Neural progenitor cell (in vitro differentiated cells): ENCODE data around the gene GTF3A. TPM values are rescaled to one million over a fixed set of nuclear protein-coding genes. Genes with fewer than 3 reads are reported as not detected.

Experiments
- DNase-seq: peaks from one replicate; pipeline ENCODE4 v3.0.0-alpha.2; 2016; ENCODE audit warnings: low spot score
- H2AFZ ChIP-seq: fragments of 200-600 bp; sonication (generic); replicated peaks from 2 replicates; pipeline ENCODE4 v1.6.1; 2016; ENCODE audit warnings: antibody characterized with exemption
- H3F3A ChIP-seq: fragments of 200-600 bp; sonication (generic); 2 replicates; pipeline ENCODE4 v1.6.1; 2016; ENCODE audit warnings: antibody characterized with exemption, low read depth
- H3K27ac ChIP-seq: fragments of 200-600 bp; sonication (generic); 2 replicates; pipeline ENCODE4 v1.5.1; 2016; ENCODE audit warnings: mild to moderate bottlenecking
- H3K27me3 ChIP-seq: fragments of 200-600 bp; sonication (generic); 2 replicates; pipeline ENCODE4 v1.6.1; 2016; ENCODE audit warnings: mild to moderate bottlenecking, moderate library complexity
- H3K36me3 ChIP-seq: fragments of 200-600 bp; sonication (generic); 2 replicates; pipeline ENCODE4 v1.5.1; 2016
- H3K4me1 ChIP-seq: fragments of 200-600 bp; sonication (generic); 2 replicates; pipeline ENCODE4 v1.6.1; 2016; ENCODE audit warnings: mixed run types
- H3K4me2 ChIP-seq: fragments of 200-600 bp; sonication (generic); 2 replicates; pipeline ENCODE4 v1.6.1; 2016
- H3K4me3 ChIP-seq: fragments of 200-600 bp; sonication (generic); 2 replicates; pipeline ENCODE4 v1.5.1; 2016
- H3K79me2 ChIP-seq: fragments of 200-600 bp; sonication (generic); 2 replicates; pipeline ENCODE4 v1.6.1; 2016; ENCODE audit warnings: low read depth
- H3K9ac ChIP-seq: fragments of 200-600 bp; sonication (generic); 2 replicates; pipeline ENCODE4 v1.6.1; 2016
- H3K9me3 ChIP-seq: fragments of 200-600 bp; sonication (generic); 2 replicates; pipeline ENCODE4 v1.5.1; 2016; ENCODE audit warnings: low read depth
- H4K20me1 ChIP-seq: fragments of 200-600 bp; sonication (generic); 2 replicates; pipeline ENCODE4 v1.6.1; 2016; ENCODE audit warnings: low read depth
- H3K27ac Mint-ChIP-seq: 3 replicates; pipeline ENCODE4 v1.8.0; 2021; ENCODE audit warnings: mixed read lengths
- H3K27me3 Mint-ChIP-seq: 2 replicates; pipeline ENCODE4 v1.8.0; 2022; ENCODE audit warnings: low read depth, mild to moderate bottlenecking, inconsistent platforms, moderate library complexity, mixed read lengths; ENCODE audit not compliant: insufficient read depth
- H3K36me3 Mint-ChIP-seq: 3 replicates; pipeline ENCODE4 v1.8.0; 2021; ENCODE audit warnings: mixed read lengths
- H3K4me1 Mint-ChIP-seq: 3 replicates; pipeline ENCODE4 v1.8.0; 2021; ENCODE audit warnings: mixed read lengths
- H3K4me3 Mint-ChIP-seq: 3 replicates; pipeline ENCODE4 v1.8.0; 2021; ENCODE audit warnings: mild to moderate bottlenecking, moderate library complexity, mixed read lengths
- H3K9me3 Mint-ChIP-seq: 3 replicates; pipeline ENCODE4 v1.8.0; 2020; ENCODE audit warnings: mixed read lengths
- CTCF ChIP-seq: fragments of 200-600 bp; sonication (generic); IDR thresholded peaks from 2 replicates; pipeline ENCODE4 v1.5.1; 2017; ENCODE audit warnings: antibody characterized with exemption, mild to moderate bottlenecking
- EZH2 ChIP-seq: fragments of 200-600 bp; sonication (generic); IDR thresholded peaks from 2 replicates; pipeline ENCODE4 v1.6.1; 2017; ENCODE audit warnings: antibody characterized with exemption, mild to moderate bottlenecking, moderate library complexity
- EZH2phosphoT487 ChIP-seq: fragments of 200-600 bp; sonication (generic); IDR thresholded peaks from 2 replicates; pipeline ENCODE4 v1.6.1; 2017; ENCODE audit warnings: antibody characterized with exemption
- total RNA-seq: library from RNA; depleted of rRNA; stranded (reverse); fragments of >200 nt; gene quantifications from 2 replicates; pipeline ENCODE4 v1.2.3, GENCODE V29; 2015; ENCODE audit warnings: low replicate concordance

GTF3A gene
- total RNA-seq, 1 donor from 2014 or later, result 126 TPM

- Histone ChIP-seq H4K20me1 (no peaks in the 10 kb centered on the region), H3K36me3 (no peaks in the 10 kb centered on the region), H3K79me2 (peaks cover 8% of the 10 kb centered on the region), H3K4me1 (no peaks in the 10 kb centered on the region), H3K27ac (no peak overlapping the region), H2AFZ (no peak overlapping the region), H3K9me3 (no peaks in the 10 kb centered on the region), H3K27me3 (no peaks in the 10 kb centered on the region), H3K4me2 (no peak overlapping the region), H3K4me3 (no peak overlapping the region), H3F3A (no peaks in the 10 kb centered on the region), H3K9ac (no peak overlapping the region)
- no peaks in the 10 kb centered on the region for H3K27me3 Mint-ChIP-seq
- H3K27ac Mint-ChIP-seq, result no peak overlapping the region
- no peak for DNase-seq
- no peak overlapping the region for H3K4me3 Mint-ChIP-seq
- peaks cover 13% of the 10 kb centered on the region for H3K36me3 Mint-ChIP-seq
- TF ChIP-seq EZH2phosphoT487 (no peak), CTCF (no peak), EZH2 (no peak)
- H3K4me1 Mint-ChIP-seq, result no peaks in the 10 kb centered on the region
- no peaks in the 10 kb centered on the region for H3K9me3 Mint-ChIP-seq
Measured at GRCh38 chr13:27440408-27440807, 16.0 kb downstream of the GTF3A start.

GRCh38 chr13:27442071-27442647 is 17.7 kb downstream of the GTF3A start:
- Histone ChIP-seq H3K79me2 (peaks cover 26% of the 10 kb centered on the region), H3K4me1 (no peaks in the 10 kb centered on the region), H3F3A (no peaks in the 10 kb centered on the region), H3K9me3 (no peaks in the 10 kb centered on the region), H3K4me3 (no peak overlapping the region), H2AFZ (no peak overlapping the region), H3K9ac (no peak overlapping the region), H3K27ac (no peak overlapping the region), H3K36me3 (no peaks in the 10 kb centered on the region), H4K20me1 (no peaks in the 10 kb centered on the region), H3K27me3 (no peaks in the 10 kb centered on the region), H3K4me2 (no peak overlapping the region)
- Mint-ChIP-seq H3K4me1 (no peaks in the 10 kb centered on the region), H3K4me3 (no peak overlapping the region), H3K36me3 (peaks cover 9% of the 10 kb centered on the region), H3K27ac (no peak overlapping the region), H3K9me3 (no peaks in the 10 kb centered on the region), H3K27me3 (no peaks in the 10 kb centered on the region)
- DNase-seq, result no peak
- TF ChIP-seq CTCF (no peak), EZH2phosphoT487 (no peak), EZH2 (no peak)

GRCh38 chr13:27442797-27443196 is 18.4 kb downstream of the GTF3A start:
- H3K27ac Mint-ChIP-seq, result no peak overlapping the region
- Histone ChIP-seq H3K27ac (no peak overlapping the region), H2AFZ (no peak overlapping the region), H3K4me2 (no peak overlapping the region), H3K27me3 (no peaks in the 10 kb centered on the region), H3K79me2 (peaks cover 32% of the 10 kb centered on the region), H3K9ac (peak overlapping the region; percentile 33), H3K4me3 (no peak overlapping the region), H4K20me1 (no peaks in the 10 kb centered on the region), H3K9me3 (no peaks in the 10 kb centered on the region), H3K36me3 (no peaks in the 10 kb centered on the region), H3F3A (no peaks in the 10 kb centered on the region), H3K4me1 (no peaks in the 10 kb centered on the region)
- H3K36me3 Mint-ChIP-seq, result peaks cover 4% of the 10 kb centered on the region
- no peak overlapping the region for H3K4me3 Mint-ChIP-seq
- no peaks in the 10 kb centered on the region for H3K27me3 Mint-ChIP-seq
- no peaks in the 10 kb centered on the region for H3K9me3 Mint-ChIP-seq
- TF ChIP-seq EZH2 (no peak), EZH2phosphoT487 (no peak), CTCF (no peak)
- DNase-seq, result no peak
- H3K4me1 Mint-ChIP-seq, result no peaks in the 10 kb centered on the region
